UCSD-AML1 (cell line): ENCODE data around the gene SMIM38.

ENCODE experiments used
- DNase-seq: peaks from one replicate; lab custom pipeline; 2025; ENCODE audit not compliant: unreplicated experiment; lab: John Stamatoyannopoulos, UW

Gene SMIM38

DNA sequence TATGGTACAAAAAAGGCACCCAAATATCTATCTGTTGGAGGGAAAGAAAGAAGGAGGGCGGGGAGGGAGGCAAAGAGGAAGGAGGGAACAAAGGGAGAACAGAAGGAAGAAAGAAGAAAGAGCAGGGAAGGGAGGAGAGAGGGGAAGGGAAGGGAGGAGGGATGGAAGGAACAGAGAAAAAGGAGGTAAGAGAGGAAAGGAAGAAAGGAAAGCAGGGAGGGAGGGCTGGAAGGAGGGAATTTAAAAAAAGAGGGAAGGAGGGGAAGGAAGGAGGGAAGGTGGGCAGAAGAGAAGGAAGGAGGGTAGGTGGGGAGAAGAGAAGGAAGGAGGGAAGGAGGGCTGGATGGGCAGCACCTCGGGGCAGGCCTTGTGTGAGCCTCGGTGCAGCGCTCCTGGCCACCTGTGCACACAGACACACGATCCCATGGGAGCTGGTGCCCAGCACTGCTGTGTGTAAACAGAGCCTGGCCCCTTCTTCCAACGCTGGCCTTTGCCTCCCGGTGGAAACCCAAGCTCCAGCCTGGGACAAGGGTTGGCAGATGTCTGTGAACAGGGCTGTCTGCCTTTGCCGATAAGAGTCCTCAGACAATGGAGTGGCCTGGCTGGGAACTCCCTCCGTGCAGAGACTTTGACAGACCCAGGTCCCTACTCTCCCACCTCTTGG is 23.2 kb downstream of the SMIM38 start:
- no peak for DNase-seq

DNA sequence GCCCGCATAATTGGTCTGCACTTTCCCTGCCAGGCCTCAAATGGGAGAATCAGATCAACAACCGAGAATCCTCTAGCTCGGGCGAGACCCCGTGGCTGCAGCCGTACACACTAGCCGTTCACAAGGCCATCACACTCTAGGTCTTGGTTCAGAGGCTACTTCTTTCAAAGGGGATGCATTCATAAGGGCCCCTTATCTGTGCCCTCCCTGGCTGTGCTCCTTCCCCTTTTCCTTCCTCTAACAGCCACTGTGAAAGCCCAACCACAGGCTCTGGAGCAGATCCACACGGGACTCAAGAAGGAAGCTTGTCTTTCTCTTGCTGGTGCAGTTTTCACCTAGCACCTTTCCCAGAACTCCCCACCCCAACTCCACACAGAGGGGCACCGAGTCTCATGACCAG is 24.5 kb downstream of the SMIM38 start:
- DNase-seq = peak; percentile 40

DNA sequence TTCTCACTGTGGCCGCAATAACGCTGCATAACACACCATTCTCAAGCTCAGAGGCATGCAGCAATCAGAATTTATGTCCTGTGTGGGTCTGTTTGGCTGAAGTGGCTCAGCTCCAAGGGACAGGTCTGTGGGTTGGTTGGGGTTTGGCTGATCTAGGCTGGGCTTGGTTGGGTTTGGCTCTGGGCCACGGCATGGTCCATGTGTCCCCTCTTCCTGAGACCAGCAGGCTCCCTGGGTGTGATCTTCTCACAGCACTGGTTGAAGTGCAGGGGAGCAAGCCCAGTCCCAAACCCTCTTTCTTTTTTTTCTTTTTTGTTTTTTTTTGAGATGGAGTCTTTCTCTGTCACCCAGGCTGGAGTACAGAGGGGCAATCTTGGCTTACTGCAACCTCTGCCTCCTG is 25.0 kb downstream of the SMIM38 start:
- DNase-seq = no peak

DNA sequence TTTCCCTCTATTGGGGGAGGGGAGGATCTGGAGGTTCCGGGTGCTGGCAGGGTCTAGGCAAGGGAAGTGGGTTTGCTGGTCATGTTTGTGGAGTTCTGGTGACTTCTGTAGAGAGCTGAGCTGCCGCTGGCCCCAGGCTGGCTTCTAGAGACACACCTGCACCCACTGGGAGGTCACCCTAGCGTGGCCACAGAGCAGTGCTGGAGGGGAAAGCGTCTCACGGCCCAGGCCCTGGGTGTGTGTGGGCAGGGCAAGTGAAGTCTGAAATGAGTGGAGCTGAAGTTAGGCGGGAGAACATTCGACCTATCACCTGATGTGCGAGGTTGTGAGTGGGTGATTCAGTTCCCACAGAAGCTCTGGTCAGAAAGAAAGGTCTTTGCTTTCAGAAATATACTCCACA is 27.9 kb downstream of the SMIM38 start:
- DNase-seq = peak; percentile 28

DNA sequence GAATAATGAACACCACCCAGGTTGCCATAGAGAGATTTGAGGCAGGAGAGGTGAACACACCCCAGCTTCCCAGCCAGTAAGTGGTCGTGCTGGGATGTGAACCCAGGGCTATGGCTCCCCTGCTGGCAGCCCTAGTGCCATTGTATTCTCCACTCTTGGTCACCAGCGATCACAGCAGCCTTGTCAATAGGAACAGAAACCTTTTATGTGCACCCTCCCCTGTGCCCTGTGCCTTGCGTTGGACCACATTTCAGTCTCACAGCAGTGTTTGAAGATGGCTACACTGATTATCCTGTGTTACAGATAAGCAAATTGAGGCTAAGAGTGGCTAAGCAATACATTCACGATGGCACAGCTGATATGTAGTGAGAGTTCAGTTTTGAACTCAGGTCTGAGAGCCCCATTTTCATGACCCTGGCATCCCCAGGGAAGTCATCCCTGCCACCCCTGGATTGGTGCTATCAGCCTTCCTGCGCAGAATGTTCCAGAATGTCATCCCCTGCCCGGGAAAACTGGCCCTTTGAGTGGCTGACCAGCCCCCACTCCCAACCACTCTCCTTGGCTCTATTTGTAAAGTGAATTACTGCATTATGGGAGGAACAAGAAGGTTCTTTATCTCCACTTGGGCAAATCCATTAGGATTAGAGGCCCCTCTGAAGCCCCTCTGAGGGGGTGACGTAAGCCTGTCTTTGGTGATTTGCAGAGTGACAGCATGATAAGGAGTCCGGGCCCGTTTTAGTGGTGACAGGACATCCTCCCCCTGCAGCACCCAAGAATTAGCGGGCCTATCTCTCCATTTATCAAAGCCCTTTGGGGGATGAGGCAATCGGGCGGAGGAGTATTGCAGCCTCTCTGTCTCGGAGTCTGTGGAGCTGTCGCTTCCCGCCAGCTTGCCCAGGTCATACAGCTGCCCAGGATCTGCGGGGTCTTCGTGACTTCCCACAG is 30.9 kb downstream of the SMIM38 start:
- no peak for DNase-seq

DNA sequence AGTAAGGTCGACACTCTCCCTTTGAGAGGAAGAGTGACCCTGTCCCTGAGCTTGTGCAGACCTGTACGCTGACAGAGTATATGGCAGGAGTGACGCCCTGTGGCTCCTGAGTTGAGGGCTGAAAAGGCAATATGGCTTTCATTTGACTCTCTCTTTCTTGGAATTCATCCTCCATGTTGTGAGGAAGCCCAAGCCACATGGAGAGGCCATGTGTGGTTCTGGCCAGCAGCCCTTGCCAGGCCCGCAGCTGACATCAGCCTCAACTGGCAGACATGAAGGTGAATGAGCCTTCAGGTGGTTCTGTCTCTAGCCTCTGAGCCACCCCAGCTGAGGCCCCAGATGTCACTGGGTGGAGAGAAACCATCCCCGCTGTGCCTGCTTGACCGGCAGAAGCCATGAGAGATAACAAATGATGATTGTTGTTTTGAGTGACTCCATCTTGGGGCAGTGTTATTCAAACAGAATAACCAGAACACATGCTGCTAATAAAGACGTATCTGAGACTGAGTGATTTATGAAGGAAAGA is 31.9 kb downstream of the SMIM38 start:
- DNase-seq = no peak

DNA sequence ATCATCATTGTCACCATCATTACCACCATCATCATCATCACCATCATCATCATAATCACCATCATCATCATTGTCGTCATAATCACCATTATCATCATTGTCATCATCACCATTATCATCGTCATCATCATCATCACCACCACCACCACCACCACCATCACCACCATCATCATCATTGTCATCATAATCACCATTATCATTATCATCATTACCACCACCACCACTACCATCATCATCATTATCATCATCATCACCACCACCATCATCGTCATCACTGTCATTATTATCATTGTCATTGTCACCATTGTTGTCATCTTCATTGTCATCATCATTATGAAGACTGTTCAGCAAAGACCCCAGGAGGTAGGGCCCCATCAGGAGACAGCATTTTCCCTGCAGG is 33.3 kb downstream of the SMIM38 start:
- no peak for DNase-seq

DNA sequence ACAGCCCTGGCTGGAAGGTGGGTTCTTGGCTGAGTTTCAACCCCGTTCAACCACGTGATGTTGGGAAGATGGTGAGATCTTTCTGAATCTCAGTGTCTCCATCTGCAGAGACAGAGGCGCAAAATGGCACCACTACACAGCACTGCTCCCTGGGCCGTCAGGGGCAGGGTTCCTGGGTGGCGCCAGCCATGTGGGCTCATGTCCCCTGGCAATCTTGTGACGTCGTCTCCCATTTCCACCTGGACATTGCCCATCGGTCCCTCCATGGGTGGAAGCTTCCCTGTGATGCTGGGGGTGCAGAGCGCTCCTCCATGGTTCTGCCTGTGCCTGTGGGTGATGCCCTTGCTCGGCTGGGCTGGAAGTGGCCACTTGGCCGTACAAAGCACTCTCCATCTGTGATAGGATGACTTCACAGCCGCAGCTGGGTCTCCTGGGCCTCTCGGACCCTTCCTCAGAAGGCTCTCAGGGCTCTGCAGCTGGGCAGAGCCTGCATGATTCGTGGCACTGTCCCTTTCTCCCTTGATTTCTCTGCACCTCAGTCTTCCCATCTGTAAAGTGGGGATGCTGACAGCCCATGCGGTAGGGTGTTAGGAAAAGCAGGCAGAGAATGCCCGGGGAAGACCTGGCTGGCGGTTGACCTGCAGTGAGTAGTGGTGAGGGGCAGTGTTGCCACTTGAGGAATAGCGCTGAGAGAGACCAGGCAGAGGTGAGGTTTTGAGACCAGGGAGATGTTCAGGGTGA is 35.2 kb downstream of the SMIM38 start:
- DNase-seq = no peak

DNA sequence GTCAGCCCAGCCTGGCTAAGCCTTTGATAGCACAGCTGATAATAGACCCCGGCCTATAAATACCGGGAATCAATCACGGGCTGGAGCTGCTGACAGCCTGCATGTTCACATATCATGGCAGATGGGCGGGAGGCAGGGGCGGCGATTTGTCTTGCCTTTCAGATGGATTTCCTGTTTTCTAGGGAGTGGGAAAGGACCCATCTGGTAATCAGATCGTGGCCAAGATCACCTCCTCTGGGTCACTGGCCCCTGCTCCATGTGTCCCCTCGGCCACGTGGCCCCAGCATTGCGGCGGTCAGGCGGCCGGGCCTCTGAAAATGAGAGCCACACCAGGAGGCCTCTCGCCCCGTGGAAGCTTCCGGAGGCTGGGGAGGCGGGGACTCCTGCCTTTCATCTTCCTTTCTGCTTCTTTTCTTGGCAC is 36.6 kb downstream of the SMIM38 start:
- no peak for DNase-seq

DNA sequence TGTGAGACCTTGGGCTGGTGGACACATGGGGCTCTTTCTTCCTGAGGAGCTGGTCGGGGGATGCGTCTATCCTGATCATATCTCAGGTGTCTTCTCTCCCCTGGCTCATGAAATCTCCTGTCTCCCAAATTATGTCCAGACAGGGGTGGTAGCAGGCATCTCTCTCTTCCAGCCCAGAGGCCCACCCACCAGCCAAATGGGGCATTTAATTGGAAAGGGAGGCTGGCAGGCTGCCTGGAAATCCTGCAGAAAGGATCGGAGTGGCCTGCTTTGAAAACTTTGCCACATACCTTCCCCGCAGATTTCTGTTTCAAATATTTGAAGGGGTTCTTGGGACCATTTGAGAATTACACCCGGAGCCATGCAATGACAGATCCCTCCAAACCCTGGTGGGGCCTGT is 37.4 kb downstream of the SMIM38 start:
- DNase-seq = no peak

DNA sequence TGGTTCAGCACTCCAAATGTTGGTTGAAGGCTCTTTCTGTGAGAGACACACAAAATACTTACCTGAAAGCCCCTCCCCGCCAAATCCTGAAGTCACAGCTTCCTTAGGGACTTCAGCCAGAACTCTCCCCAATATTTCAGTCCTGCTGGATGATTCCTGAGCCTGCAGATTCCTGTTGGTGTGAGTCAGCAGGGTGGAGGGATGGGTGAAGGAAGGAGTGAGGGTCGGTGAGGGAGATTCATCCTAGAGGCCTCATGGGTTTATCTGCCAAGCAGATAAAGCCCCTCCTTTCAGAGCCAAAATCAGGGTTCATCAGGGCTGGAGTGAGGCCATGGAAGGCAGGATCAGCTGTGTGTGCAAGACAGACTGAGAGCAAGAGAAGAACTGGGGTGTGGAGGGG is 37.9 kb downstream of the SMIM38 start:
- no peak for DNase-seq

DNA sequence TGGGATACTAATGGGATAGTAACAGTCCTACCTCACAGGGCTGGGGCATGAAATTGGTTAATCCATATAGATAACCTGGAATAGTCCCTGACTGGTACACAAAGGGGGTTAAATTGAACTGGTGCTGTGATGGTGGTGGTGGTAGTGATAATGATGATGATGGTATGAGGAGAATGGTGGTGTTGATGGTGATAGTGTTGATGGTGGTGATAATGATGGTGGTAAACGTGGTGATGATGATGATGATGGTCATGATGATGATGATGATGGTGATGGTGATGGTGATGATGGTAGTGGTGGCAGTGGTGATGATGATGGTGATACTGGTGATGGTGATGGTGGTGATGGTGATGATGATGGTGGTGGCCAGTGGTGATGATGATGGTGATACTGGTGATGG is 38.7 kb downstream of the SMIM38 start:
- DNase-seq = no peak

DNA sequence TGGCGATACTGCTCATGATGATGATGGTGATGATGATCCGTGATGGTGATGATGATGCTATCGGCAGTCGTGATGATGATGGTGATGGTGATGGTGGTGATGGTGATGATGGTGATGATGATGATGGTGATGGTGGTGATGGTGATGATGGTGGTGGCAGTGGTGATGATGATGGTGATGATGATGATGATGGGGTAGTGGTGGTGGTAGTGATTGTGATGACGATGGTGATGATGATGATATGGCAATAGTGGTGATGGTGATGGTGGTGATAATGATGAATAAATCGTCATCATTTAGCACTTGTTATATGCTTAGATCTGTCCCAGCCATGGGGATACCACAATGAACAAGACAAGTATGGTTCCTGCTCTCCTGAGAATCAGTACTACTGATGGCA is 39.2 kb downstream of the SMIM38 start:
- no peak for DNase-seq

DNA sequence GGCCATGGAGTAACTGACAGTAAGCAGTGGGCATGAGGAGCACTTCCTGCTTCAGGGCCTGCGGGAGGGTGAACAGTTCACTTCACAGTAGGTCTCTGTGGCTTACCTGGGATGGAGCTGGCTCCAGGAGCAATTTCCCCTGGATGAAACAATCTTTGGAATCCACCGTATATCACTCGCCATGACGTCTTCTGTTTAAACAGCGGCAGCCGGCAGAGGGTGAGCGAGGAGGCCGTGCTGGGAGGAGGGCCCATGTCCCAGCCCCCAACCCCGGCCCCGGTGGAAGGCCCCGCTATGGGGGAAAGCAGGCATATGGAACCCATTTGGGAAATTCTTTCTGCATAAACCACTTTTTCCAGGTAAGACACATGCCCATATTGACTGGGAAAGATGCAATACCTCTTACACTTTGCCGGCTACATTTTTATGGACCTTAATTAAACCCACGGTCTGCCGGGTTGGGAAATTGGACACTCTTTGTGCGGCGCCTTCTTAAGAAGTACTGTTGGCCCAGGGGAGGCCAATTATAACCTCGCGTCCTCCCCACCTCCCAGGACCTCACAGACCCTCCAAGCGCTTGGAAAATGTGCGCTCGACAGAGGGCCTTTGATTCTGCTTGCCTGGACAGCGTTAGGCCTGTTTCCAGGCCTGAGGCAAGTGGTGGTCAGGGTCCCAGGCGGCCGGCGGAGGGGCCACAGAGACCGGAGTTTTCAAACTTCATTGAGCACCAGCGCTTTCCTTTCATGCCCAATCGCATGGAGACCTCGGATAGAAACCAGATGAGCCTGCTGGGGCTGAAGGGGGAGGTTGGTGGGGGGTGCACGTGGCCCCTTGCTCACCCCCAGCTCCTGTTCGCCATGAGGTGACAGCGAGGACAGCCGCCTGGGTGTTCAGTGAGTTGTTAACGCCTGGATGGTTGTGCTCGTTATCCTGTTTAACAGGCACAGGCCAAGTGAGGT is 40.4 kb downstream of the SMIM38 start:
- no peak for DNase-seq

DNA sequence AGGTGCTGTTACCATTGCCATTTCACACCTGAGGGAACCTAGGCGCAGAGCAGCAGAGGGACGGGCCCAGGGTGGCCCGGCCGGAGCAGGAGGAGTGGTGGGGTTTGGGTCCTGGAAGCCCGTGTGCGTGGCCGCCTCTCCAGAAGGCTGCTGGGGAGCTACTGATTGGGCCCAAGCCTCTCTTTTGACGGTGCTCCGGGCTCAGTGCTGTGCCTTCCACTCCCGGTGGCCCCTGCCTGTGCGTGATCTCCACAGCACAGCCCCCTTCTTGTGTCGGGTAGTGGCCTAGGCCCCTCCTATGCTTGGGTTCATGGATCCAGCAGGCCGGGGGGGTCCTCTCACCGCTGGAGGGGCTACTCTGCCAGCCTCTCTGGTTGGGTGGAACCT is 41.0 kb downstream of the SMIM38 start:
- DNase-seq = no peak

DNA sequence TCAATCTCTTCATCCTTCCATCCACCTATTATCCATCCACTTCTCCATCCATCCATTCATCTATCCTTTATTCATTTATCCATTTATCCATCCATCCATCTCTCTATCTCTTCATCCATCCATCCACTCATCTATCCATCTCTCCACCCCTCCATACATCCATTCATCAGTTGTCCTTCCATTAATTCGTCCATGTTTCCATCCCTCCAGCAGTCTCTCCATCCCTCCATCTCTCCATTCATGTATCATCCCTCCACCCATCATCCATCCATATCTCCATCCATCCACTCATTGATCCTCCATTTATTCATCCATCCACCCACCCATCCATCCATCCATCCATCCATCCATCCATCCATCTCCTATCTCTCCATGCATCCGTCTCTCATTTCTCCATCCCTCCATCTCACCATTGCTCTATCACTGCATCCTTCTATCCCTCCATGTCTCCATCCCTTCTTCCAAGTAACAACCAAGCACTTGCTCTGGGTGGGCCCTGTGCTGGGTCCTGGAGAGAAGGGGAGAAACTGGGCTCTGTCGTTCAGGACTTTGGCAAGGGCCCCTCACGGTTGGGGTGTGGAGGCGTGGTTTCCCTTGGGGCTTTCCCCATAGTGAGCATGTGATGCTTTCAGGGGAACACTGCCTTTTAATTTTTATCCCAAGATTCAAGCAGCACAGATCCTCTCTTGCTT is 43.3 kb downstream of the SMIM38 start:
- DNase-seq = no peak

DNA sequence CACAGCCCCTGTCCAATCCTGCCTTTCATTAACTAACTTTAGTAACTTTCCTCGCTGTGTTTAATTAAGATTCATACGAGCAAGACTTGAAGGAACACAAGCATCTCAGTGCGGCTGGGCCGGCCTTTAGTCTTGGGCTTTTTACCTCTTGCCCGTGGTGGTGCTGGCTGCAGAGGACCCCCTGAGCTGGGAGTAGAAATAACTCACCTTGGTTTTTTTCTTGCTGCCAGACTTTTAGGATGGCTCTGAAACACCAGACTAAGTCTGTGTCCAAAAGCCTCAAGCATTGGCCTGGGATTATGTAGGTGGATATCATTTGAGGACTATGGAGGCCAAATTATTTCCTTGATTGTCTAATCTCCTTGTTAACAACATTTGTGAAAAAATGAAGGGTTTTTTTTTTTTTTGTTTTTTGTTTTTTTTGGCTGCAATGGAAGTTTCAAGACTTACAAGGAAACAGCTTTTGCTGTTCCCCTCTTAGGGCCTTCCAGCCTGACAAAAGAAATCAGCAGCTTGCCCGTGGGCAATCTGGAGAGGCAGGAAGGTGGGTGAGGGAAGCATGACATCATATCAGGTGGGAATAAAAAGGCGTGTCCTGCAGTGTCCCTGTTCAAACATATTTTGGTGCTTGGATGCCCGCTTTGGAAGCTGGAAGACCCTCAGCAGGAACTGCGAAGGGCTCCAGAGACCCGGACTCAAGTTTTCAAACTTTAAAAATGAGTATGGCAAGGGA is 44.0 kb downstream of the SMIM38 start:
- no peak for DNase-seq

DNA sequence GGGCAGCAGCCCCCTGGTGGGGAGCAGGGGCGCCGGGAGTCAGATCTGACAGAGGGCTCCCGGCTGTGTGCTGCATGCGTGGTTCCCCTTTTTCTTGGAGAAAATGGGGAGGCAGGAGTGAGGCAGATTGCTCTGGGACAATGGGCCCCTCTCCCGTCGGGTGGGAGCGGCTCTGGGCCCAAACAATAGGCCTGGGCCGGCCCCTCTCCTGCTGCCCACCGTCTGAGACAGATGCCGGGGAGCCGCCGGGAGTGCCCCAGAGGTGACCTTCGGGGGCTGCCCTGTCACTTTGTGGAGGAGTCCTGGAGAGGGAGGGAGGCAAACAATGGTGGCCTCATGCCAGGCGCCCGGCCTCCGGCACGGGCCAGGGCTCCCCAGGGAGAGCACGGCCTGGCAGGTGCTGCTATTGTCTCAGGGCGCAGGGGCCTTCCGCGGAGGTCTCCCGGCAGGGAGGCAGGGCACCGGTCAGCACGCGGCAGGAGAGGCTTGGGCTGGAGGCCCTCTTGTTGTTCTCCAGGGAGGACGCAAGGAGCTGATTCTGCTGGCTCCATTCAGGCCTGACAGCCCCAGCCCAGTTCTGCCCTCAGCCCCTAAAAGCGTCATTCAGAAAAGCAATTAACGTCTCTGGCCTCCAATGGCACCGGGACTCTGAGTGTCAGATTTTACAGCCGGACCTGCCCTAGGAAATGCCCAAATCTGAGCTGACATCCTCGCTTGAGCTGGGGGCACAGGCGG is 44.8 kb downstream of the SMIM38 start:
- no peak for DNase-seq

DNA sequence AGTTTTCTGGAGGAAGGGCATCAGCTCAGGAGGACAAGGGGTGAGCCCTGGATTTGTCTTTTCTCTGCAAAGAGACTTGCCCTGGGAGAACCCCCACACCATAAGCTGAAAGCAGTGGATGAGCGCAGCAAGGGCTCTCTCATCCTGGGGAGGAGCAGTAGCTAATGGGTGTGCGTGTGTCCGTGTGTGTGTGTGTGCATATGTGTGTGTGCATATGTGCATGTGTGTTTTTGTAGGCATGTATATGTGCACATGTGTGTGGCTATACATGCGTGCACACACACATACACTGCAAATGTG is 45.3 kb downstream of the SMIM38 start:
- no peak for DNase-seq
